Stomach (tissue), 4 donors: Measurements from ENCODE around the gene FANCD2OS.

Experiments used
- CTCF ChIP-seq, 7 experiments: fragments of 450-650 bp in 4 of 7; fragments of 200-600 bp in 3 of 7; sonication (generic) in 3 of 7; IDR thresholded peaks; one replicate each; pipeline ENCODE4 v1.5.1; 2016 to 2019; ENCODE audit warnings: antibody characterized with exemption in 7 of 7, control low read depth in 2 of 7, mild to moderate bottlenecking in 1 of 7
- POLR2A ChIP-seq, 4 donors: fragments of 450-650 bp; IDR thresholded peaks; one replicate each; pipeline ENCODE4 v1.6.1; 2016; ENCODE audit warnings: antibody characterized with exemption in 4 of 4, control low read depth in 2 of 4, mild to moderate bottlenecking in 1 of 4, moderate library complexity in 1 of 4
- POLR2AphosphoS5 ChIP-seq, 3 donors: sonication (generic); formaldehyde crosslinking; IDR thresholded peaks; one replicate each; pipeline ENCODE4 v1.6.1; 2016; ENCODE audit warnings: antibody characterized with exemption in 3 of 3

- no peak for TF ChIP-seq CTCF (IDR thresholded peaks at IDR 0.05)
- TF ChIP-seq POLR2A (IDR thresholded peaks at IDR 0.05) = no peak
- TF ChIP-seq POLR2AphosphoS5 (IDR thresholded peaks at IDR 0.05) = no peak
Observed at GRCh38 chr3:10140996-10141546, 33.0 kb upstream of the FANCD2OS start.
